Choroid plexus epithelial cell (primary cell): ENCODE results near the gene SPHK2.

Source experiments
- DNase-seq: peaks from one replicate; pipeline ENCODE4 v3.0.0-alpha.2; 2010; ENCODE audit warnings: low read depth
- H3K4me3 ChIP-seq: 2 replicates; pipeline ENCODE4 v1.5.1; 2011; ENCODE audit warnings: low read depth, mild to moderate bottlenecking, control low read depth, low read length, moderate library complexity
- TF ChIP-seq, protein P1 (sequence below): conservative IDR thresholded peaks from 2 replicates; pipeline ENCODE4 v1.5.1; 2011; ENCODE audit warnings: low read depth, mild to moderate bottlenecking, control low read depth, inconsistent platforms, low read length, moderate library complexity

The SPHK2 gene

DNA sequence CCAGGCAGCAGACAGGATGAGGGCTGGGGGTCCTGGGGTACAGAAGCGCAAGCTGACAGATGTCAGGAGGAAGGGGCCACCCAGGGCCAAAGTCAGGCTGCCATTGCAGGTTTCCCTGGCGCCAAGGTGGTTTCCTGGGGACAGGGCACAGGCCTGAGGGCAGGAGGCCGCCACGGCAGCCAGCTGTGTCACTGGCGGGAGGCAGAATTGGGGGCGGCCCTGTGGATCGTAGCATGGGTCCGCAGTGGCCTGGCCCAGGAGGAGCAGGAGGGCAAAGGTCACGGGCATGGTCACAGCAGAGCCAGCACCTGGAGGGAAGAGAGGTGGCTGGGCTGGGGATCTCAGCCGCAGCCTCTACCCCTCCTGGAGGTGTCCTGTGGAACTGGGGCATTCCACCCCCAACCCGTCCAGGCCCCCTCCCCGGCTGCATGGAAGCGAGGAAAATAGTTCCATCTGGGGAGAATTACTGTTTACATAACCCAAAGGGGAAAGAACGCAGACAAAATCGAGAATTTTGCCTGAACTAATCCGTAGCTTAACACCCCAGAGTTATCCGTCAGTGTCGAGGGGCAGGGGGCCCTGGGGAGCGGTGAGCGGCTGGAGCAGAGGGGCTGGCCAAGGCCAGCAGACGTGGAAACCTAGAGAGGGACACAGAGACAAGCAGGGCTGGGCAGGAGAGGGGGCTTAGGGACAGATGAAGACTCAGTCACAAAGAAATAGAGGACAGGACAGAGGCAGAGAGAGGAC lies 51.6 kb downstream of the SPHK2 start:
- H3K4me3 ChIP-seq = no peak overlapping the region
- no peak for DNase-seq
- TF ChIP-seq, protein P1, sequence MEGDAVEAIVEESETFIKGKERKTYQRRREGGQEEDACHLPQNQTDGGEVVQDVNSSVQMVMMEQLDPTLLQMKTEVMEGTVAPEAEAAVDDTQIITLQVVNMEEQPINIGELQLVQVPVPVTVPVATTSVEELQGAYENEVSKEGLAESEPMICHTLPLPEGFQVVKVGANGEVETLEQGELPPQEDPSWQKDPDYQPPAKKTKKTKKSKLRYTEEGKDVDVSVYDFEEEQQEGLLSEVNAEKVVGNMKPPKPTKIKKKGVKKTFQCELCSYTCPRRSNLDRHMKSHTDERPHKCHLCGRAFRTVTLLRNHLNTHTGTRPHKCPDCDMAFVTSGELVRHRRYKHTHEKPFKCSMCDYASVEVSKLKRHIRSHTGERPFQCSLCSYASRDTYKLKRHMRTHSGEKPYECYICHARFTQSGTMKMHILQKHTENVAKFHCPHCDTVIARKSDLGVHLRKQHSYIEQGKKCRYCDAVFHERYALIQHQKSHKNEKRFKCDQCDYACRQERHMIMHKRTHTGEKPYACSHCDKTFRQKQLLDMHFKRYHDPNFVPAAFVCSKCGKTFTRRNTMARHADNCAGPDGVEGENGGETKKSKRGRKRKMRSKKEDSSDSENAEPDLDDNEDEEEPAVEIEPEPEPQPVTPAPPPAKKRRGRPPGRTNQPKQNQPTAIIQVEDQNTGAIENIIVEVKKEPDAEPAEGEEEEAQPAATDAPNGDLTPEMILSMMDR = no peak

DNA sequence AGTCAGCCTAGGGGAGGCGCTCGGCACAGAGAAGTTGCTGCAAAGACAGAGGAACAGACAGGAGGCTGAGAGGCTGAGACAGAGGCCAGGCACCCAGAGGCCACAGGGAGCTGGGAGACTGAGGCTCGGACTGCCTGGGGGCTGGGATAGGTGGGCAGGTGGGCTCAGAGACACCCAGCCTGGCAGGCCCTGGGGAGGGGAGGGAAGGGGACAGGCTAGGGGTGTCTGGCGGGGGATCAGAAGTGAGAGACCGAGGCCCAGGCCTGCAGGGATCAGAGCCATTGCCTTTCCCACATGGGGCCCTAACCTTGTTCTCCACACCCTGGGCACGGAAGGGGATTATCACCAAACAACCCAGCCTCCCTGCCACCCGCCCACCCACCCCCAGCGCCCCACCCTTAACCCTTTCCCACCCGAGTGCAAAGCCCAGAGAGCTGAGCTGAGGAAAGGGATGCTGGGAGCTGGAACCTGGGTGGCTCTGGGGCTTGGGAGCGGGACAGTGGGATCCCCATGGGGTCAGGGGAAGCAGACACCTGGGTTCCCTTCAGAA lies 52.2 kb downstream of the SPHK2 start:
- TF ChIP-seq, protein P1 = no peak
- DNase-seq = no peak

DNA sequence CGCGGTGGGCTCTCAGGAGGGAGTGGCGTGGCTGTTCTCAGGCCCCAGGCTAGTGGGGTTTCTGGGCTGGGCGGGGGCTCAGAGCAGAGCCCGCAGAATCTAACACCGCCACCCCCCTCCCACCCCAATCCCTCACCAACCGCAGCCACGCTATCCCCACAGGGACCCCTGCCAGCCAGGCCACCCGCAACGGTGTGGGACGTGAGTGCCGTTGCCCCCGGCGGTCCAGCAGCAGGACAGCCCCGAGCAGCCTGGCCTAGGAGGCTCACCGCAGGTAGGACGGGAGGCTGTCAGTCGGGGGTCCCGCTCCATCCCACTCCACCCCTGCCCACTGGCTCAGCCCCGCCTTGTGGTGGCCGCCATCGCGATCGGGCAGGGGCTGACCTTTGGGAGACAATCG lies 53.7 kb downstream of the SPHK2 start, which contains the start of gene NTN5:
Gene NTN5, minus strand, starts transcription at position 24 of the 400 bp plus-strand sequence. CDS start 2,031 bp downstream, outside the sequence.
- DNase-seq = no peak
- TF ChIP-seq, protein P1 = no peak
- H3K4me3 ChIP-seq = no peak within 1 kb of the TSS

More for the DNA sequence above, 52.2 kb downstream of the SPHK2 start:
- no peak overlapping the region for H3K4me3 ChIP-seq

DNA sequence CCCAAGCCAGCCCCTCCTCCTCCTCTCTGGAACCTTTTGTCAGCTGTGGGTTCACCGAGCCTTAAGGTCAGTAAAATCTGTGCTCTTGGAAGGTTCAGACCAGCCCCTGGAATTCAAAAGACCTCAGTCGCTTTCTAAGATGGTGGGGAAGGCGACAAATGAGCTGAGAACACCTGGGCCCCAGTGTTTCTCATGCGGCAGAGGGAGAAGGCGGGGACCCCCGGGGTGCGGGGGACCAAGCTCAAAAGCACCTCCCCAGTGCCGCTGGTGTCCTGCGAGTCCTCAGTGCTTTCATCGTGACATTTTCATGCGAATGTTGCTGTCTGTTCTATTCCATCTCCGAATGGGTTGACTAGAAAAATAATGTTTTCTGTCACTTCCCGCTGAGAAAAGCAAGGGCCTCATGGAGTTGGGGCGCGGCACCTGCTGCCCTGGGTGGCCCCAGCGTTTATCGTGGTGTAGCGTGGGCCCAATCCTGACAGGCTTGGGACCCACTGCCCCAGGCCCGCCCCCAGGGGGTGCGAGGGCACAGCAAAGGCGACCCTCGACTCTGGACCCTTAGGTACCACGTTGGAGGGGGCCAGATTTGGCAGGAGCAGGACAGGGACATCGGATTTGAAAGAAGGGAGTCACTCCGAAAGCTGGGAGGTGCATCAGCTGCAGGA lies 54.3 kb downstream of the SPHK2 start:
- no peak for DNase-seq
- TF ChIP-seq, protein P1 = no peak
- H3K4me3 ChIP-seq = no peak overlapping the region

DNA sequence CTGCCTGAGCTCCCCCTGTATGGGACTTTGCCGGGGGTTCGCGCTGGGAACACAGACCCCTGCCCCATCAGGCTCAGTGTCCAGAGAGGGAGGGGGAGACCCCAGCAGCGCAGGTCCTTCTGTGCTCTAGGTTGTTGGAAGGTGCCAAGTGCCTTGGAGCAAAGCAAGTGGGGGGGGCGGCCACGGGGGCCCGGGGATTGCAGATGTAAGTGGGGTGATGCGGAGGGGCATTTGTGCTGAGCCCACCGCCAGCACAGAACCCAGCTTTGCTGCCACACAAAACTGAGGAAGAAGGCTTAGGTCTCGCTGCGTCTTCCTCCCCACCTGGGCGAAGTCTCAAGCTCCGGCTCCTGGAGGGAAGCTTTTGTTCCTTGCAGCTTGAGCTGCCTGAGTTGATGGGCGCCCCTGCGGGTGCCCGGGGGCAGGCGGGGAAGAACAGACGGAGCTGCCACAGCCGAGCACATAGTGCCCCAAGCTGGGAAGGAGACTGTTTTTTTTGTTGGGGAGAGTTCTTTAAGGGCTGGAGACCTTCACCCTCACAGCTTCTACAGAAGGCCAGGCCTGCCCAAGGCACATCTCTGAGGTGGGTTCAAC lies 55.0 kb downstream of the SPHK2 start:
- no peak overlapping the region for H3K4me3 ChIP-seq
- no peak for DNase-seq
- TF ChIP-seq, protein P1 = no peak

DNA sequence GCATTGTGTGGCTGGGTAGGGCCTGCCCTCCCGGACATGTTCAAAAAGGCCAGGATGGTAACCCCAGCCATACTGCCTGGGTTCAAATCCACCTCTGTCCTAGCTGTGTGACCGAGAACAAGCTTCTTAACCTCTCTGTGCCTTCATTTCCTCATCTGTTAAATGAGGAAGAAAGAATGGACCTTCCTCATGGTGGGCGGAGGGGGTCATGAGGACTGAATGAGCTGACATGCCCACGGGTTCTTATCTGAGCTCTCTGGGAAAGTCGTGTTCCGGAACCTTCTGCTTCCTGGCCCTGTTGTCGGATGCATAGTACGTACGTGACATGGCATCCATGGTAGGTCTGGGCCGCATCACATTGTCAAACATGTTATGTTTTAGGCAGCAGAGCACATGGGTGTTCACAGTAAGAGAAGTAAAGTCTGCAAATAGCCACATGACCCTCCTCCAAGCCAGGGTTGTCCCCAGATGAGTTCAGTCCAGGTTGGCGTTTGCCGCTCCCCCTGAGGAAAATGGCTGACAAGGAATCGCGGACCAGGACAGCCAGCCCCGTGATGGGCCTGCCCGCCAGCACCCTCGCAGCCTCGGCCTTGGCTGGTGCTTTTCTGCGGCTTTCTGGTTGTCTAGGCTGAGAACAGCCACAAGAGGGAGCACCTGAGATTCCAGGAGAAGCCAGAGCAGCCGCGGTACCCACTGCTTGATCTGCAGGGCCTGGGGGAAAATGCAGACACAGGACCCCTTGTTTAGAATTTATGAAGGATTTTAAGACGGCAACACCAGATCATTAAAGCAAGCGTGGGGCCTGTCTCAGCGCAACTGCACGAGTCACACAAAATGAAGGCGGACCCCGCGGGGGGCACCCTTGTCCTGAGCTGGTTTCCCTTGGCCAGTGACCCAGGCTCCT lies 55.9 kb downstream of the SPHK2 start:
- TF ChIP-seq, protein P1 = peak; percentile 88
- peak; percentile 85 for DNase-seq
- no peak overlapping the region for H3K4me3 ChIP-seq
